ENCODE measurements around the gene SLC45A3.

DNA sequence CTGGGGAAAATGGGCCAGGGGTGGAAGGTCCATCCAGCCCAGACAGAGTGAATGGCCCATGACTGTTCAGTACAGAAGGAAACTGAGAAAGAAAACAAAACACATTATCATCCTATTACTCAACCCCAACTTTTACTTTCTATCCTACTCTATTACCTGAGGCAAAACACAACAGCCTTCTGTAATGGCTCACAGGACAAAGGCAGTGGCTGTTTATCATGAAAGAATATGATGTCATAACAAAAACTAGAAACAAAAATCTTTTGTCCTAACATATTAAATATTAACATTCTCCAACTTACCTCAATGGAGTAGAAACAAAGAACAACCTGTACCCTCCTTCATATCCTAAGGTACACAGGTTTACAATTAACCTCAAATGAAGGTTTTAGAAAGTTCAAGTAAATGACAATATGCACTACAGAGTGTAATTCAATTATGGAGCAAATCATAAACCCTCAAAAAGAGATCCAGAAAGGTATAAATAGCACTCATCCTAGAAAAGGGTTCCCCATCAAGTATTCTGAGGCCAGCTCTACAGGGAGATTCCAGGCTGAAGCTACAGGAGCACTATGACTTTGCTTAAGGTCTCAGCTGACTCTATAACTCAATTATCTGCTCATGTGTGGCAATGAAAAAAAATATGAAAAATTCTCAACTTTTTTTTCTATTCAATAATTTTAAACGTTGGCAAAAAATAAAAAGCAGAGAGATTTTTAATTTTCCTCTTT is 63.6 kb downstream of the SLC45A3 start:
- TF ChIP-seq MAX (IDR thresholded peaks at IDR 0.05), result no peak
- no peak for TF ChIP-seq CBX3 (IDR thresholded peaks at IDR 0.05; ENCODE audit: low read depth)
- TF ChIP-seq, protein P1, sequence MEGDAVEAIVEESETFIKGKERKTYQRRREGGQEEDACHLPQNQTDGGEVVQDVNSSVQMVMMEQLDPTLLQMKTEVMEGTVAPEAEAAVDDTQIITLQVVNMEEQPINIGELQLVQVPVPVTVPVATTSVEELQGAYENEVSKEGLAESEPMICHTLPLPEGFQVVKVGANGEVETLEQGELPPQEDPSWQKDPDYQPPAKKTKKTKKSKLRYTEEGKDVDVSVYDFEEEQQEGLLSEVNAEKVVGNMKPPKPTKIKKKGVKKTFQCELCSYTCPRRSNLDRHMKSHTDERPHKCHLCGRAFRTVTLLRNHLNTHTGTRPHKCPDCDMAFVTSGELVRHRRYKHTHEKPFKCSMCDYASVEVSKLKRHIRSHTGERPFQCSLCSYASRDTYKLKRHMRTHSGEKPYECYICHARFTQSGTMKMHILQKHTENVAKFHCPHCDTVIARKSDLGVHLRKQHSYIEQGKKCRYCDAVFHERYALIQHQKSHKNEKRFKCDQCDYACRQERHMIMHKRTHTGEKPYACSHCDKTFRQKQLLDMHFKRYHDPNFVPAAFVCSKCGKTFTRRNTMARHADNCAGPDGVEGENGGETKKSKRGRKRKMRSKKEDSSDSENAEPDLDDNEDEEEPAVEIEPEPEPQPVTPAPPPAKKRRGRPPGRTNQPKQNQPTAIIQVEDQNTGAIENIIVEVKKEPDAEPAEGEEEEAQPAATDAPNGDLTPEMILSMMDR (IDR thresholded peaks at IDR 0.05 in 2 of 3, conservative IDR thresholded peaks at IDR 0.05 in 1 of 3; ENCODE audit: borderline replicate concordance in 1 of 3, insufficient read depth in 1 of 3, low read depth in 2 of 3, low read length in 2 of 3), result no peak
- no peak for TF ChIP-seq ZNF274 (IDR thresholded peaks at IDR 0.05; ENCODE audit: low read depth, low read length)
- TF ChIP-seq RAD21 (IDR thresholded peaks at IDR 0.05; ENCODE audit: low read depth), result no peak
- TF ChIP-seq EGR1 (IDR thresholded peaks at IDR 0.05; ENCODE audit: low read depth), result no peak
- no peak for TF ChIP-seq POLR2AphosphoS5 (IDR thresholded peaks at IDR 0.05; ENCODE audit: low read depth, low read length)
- TF ChIP-seq EZH2 (IDR thresholded peaks at IDR 0.05), result no peak
